Measurements from ENCODE around the gene YIPF4. TPM values are rescaled to one million over a fixed set of nuclear protein-coding genes. Genes with fewer than 3 reads are reported as not detected.
"Not testable (repeated sequence)": the region's sequence is repeated elsewhere in the genome, so short reads cannot be mapped to it uniquely, and the experiment has no call there.

Gene YIPF4
- total RNA-seq, 4 donors from 2014 or later = 11.9 to 26.3 (median 21.3) TPM

DNA sequence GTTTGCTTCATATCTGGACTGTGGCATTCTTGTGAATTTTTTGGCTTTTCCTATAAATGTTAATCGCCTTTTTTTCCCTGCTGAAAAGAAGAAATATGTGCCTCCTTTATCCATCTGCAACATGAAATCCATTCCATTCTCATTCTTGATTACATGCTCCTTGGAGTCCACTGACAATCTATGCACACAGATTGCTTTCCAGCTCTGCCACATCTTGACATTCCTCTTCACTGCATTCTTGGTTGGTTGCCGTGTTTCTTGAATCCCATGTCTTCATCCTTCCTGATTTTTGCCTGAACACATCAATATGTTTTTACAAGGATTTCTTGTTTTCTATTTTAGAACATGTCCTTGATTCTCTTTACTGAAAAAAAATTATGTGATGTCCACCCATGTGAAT lies 52.4 kb downstream of the YIPF4 start:
- Histone ChIP-seq H3K4me1 (no peaks in the 10 kb centered on the region), H3K36me3 (peaks cover 0 to 9% (median 2%) of the 10 kb centered on the region in 4 donors), H3K27me3 (no peaks in the 10 kb centered on the region), H3K27ac (replicated peaks in 1 of 4) (no peak overlapping the region), H3K9me3 (no peaks in the 10 kb centered on the region), H3K4me3 (no peak overlapping the region)
- no peak for DNase-seq (ENCODE audit: extremely low spot score)
- no peak for TF ChIP-seq POLR2AphosphoS5 (IDR thresholded peaks at IDR 0.05)
- no peak for TF ChIP-seq EP300 (IDR thresholded peaks at IDR 0.05)
- no peak for TF ChIP-seq POLR2A (IDR thresholded peaks at IDR 0.05; ENCODE audit: low read depth)
- TF ChIP-seq, protein P1, sequence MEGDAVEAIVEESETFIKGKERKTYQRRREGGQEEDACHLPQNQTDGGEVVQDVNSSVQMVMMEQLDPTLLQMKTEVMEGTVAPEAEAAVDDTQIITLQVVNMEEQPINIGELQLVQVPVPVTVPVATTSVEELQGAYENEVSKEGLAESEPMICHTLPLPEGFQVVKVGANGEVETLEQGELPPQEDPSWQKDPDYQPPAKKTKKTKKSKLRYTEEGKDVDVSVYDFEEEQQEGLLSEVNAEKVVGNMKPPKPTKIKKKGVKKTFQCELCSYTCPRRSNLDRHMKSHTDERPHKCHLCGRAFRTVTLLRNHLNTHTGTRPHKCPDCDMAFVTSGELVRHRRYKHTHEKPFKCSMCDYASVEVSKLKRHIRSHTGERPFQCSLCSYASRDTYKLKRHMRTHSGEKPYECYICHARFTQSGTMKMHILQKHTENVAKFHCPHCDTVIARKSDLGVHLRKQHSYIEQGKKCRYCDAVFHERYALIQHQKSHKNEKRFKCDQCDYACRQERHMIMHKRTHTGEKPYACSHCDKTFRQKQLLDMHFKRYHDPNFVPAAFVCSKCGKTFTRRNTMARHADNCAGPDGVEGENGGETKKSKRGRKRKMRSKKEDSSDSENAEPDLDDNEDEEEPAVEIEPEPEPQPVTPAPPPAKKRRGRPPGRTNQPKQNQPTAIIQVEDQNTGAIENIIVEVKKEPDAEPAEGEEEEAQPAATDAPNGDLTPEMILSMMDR (IDR thresholded peaks at IDR 0.05) = no peak
- intact Hi-C loops (cut with DNase I) = no loop called here
- WGBS = 93% methylated on average over 2 of the region's 2 CpGs

DNA sequence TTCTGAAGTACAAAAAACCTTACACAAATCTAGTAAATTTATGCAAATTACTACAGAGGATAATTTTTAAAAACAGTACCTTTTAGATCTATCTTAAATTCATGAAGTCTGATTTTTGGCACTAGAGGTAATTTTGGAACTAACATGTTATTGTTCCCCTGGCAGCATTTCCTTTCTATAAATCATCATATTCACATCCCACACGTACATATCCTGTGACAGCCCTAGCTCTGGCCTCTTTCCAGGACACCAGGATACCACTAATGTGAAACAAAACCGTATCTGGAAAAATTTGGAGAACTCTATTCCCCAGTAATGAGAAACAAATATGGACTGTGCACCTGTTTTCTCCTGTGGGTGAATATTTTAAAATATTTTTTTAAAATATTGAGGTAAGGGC lies 65.1 kb downstream of the YIPF4 start:
- intact Hi-C loops (cut with DNase I) = no loop called here
- Histone ChIP-seq H3K27ac (replicated peaks in 1 of 4) (no peak overlapping the region), H3K27me3 (no peaks in the 10 kb centered on the region), H3K4me3 (no peak overlapping the region), H3K36me3 (peaks cover 0 to 6% (median 0%) of the 10 kb centered on the region in 4 donors), H3K9me3 (no peaks in the 10 kb centered on the region), H3K4me1 (no peaks in the 10 kb centered on the region)
- DNase-seq (ENCODE audit: extremely low spot score) = no peak
- 26% methylated on average over 2 of the region's 2 CpGs for WGBS
- no peak for TF ChIP-seq EP300 (IDR thresholded peaks at IDR 0.05)
- TF ChIP-seq POLR2AphosphoS5 (IDR thresholded peaks at IDR 0.05) = no peak
- no peak for TF ChIP-seq POLR2A (IDR thresholded peaks at IDR 0.05; ENCODE audit: low read depth)
- TF ChIP-seq, protein P1 (IDR thresholded peaks at IDR 0.05) = no peak

DNA sequence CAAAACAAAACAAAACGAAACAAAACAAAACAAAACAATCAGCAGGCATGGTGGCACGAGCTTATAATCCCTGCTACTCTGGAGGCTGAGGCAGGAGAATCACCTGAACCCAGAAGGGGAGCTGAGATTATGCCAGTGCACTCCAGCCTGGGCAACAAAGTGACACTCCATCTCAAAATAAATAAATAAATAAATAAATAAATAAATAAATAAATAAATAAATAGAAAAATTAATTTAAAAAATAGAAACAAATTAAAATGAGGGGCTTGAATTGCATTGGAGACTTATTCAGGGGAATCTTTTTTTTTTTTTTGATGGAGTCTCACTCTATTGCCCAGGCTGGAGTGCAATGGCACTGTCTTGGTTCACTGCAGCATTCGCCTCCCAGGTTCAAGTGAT lies 73.1 kb downstream of the YIPF4 start:
- H3K9me3 ChIP-seq; intact Hi-C loops (cut with DNase I); H3K4me1 ChIP-seq; H3K27ac ChIP-seq (replicated peaks in 1 of 4); H3K36me3 ChIP-seq; H3K4me3 ChIP-seq; H3K27me3 ChIP-seq; DNase-seq (ENCODE audit: extremely low spot score): not testable (repeated sequence)
- WGBS = 95% methylated on average over 3 of the region's 3 CpGs

DNA sequence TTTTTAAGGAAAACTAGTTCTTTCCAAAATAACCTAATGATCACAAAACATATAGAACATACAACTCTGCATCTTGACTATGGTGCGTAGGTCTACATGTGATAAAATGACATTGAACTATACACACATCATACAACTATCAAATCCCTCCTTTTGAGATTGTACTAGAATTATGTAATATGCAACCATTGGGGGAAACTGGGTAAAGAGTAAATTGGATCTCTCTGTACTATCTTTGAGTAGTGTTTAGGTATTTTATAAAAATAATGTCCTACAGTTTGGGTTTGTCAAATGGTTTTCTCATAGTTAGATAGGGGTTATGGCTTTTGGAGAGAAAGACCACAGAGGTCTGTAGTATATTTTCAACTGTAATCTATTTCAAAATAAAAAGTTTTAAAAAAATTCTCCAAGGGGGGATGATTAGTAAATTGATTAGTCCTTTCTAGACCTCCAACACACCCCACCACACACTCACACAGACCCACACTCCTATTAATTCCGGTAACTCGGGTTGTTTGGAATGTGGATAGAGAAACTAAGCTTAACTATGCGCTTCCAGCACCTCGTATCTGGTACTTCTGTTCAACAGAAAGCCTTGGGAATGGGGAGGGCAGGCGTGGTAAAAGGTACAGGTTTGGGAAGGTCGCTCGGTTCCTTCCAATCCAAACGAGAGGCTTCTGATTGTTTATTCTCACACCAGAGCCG lies 78.4 kb downstream of the YIPF4 start:
- peak overlapping the region; percentile 95 to 99 (median 98) for H3K27ac ChIP-seq (replicated peaks in 1 of 4)
- H3K4me3 ChIP-seq = peak overlapping the region; percentile 89 to 99 (median 92)
- intact Hi-C loops (cut with DNase I) = no loop called here
- TF ChIP-seq, protein P1 (IDR thresholded peaks at IDR 0.05) = no peak
- no peak for TF ChIP-seq POLR2A (IDR thresholded peaks at IDR 0.05; ENCODE audit: low read depth)
- TF ChIP-seq POLR2AphosphoS5 (IDR thresholded peaks at IDR 0.05) = no peak
- TF ChIP-seq EP300 (IDR thresholded peaks at IDR 0.05) = no peak
- no peaks in the 10 kb centered on the region for H3K27me3 ChIP-seq
- H3K4me1 ChIP-seq = peaks cover 30 to 39% (median 34%) of the 10 kb centered on the region in 4 donors
- 10% methylated on average over 9 of the region's 10 CpGs for WGBS
- no peaks in the 10 kb centered on the region for H3K9me3 ChIP-seq
- no peaks in the 10 kb centered on the region for H3K36me3 ChIP-seq
- DNase-seq (ENCODE audit: extremely low spot score) = no peak

DNA sequence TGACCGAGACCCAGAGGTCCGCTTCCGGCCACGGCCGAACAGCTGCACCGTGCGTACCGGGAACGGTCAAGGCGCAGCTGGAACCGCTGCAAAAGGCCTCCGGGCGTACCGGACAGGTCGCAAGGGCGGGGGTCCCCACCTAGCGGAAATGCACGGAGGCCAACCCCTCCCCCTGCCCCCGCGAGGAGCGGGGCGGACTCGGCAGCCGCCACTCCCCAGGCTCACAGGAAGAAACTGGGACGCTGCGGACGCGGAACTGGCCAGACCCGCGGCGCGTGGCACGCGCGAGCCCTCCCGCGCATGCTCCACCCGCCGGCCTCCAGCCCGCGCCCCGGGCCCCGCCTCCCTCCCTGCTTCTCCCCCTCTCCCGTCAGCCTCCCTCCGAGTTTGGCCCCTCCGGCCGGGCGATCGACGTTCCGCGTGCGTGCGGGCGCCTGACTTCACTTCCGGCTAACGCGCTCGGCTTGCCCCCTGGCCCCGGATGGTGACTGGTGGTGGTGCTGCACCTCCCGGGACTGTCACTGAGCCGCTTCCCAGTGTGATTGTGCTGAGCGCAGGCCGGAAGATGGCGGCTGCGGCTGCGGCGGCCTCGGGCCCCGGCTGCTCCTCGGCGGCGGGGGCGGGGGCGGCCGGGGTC lies 79.1 kb downstream of the YIPF4 start, which contains the start of gene BIRC6:
TSS of gene BIRC6 (plus strand) at position 343 of the 637 bp plus-strand sequence. CDS start at position 482, 139 bp downstream.
- TF ChIP-seq EP300 (IDR thresholded peaks at IDR 0.05) (no peak), POLR2A (IDR thresholded peaks at IDR 0.05; ENCODE audit: low read depth) (peak; percentile 72), POLR2AphosphoS5 (IDR thresholded peaks at IDR 0.05) (peak; percentile 94)
- DNase-seq (ENCODE audit: extremely low spot score) = peak; percentile 98
- Histone ChIP-seq H3K4me3 (peak within 1 kb of the TSS; percentile 89 to 99 (median 92)), H3K4me1 (peaks cover 30 to 40% (median 37%) of the 10 kb centered on the region in 4 donors), H3K36me3 (no peaks in the 10 kb centered on the region), H3K27me3 (no peaks in the 10 kb centered on the region), H3K9me3 (no peaks in the 10 kb centered on the region), H3K27ac (replicated peaks in 1 of 4) (peak within 1 kb of the TSS; percentile 95 to 99 (median 98))
- intact Hi-C loops (cut with DNase I) = no loop called here
- WGBS = 0% methylated on average over 1 of the region's 76 CpGs

Measured in esophagus muscularis mucosa (tissue), 4 donors.